Measurements from ENCODE around the gene TFDP2. TPM values are rescaled to one million over a fixed set of nuclear protein-coding genes. Genes with fewer than 3 reads are reported as not detected.
A peak's percentile ranks its signal among the peaks of the same experiment; 100 is the strongest.

The TFDP2 gene
- total RNA-seq, 4 donors from 2014 or later: 38.0 to 95.4 (median 65.4) TPM

- Histone ChIP-seq H3K4me1 (peaks cover 0 to 8% (median 3%) of the 10 kb centered on the region in 4 donors), H3K36me3 (no peaks in the 10 kb centered on the region), H3K27ac (no peak overlapping the region), H3K27me3 (no peaks in the 10 kb centered on the region), H3K4me3 (no peak overlapping the region), H3K9me3 (no peaks in the 10 kb centered on the region)
- TF ChIP-seq CTCF (IDR thresholded peaks at IDR 0.05) (no peak), POLR2A (IDR thresholded peaks at IDR 0.05) (no peak)
- peak in 1 of 3 donors; percentile 41 for DNase-seq
Measured at GRCh38 chr3:141945726-141946485, 203.4 kb downstream of the TFDP2 start.

GRCh38 chr3:141942006-141942405 lies 207.3 kb downstream of the TFDP2 start:
- DNase-seq: peak in 2 of 3 donors; percentile 70 to 86
- peak overlapping the region in 3 of 4 donors; percentile 69 to 96 (median 84) for H3K27ac ChIP-seq
- no peaks in the 10 kb centered on the region for H3K9me3 ChIP-seq
- H3K36me3 ChIP-seq: no peaks in the 10 kb centered on the region
- H3K4me3 ChIP-seq: peak overlapping the region in 1 of 4 donors; percentile 35
- TF ChIP-seq CTCF (IDR thresholded peaks at IDR 0.05) (no peak), POLR2A (IDR thresholded peaks at IDR 0.05) (peak; percentile 21 to 75)
- no peaks in the 10 kb centered on the region for H3K27me3 ChIP-seq
- peaks cover 0 to 26% (median 3%) of the 10 kb centered on the region in 4 donors for H3K4me1 ChIP-seq

- TF ChIP-seq POLR2A (IDR thresholded peaks at IDR 0.05): peak in 1 of 2 donors; percentile 67
- no peak for TF ChIP-seq CTCF (IDR thresholded peaks at IDR 0.05)
- Histone ChIP-seq H3K9me3 (no peaks in the 10 kb centered on the region), H3K27me3 (no peaks in the 10 kb centered on the region), H3K4me1 (peaks cover 0 to 26% (median 3%) of the 10 kb centered on the region in 4 donors), H3K4me3 (peak overlapping the region in 2 of 4 donors; percentile 20 to 35), H3K27ac (peak overlapping the region in 3 of 4 donors; percentile 69 to 96 (median 84)), H3K36me3 (no peaks in the 10 kb centered on the region)
- peak in 2 of 3 donors; percentile 63 to 80 for DNase-seq
Measured at GRCh38 chr3:141941093-141941492, 208.3 kb downstream of the TFDP2 start.

- Histone ChIP-seq H3K27ac (peak overlapping the region in 3 of 4 donors; percentile 69 to 96 (median 84)), H3K36me3 (no peaks in the 10 kb centered on the region), H3K4me3 (peak overlapping the region in 2 of 4 donors; percentile 20 to 35), H3K27me3 (no peaks in the 10 kb centered on the region), H3K9me3 (no peaks in the 10 kb centered on the region), H3K4me1 (peaks cover 0 to 26% (median 3%) of the 10 kb centered on the region in 4 donors)
- TF ChIP-seq CTCF (IDR thresholded peaks at IDR 0.05): peak in 3 of 6 experiments; percentile 38 to 48 (median 41)
- peak in 1 of 2 donors; percentile 50 for TF ChIP-seq POLR2A (IDR thresholded peaks at IDR 0.05)
- peak in 2 of 3 donors; percentile 74 to 77 for DNase-seq
Measured at GRCh38 chr3:141940194-141940776, 209.1 kb downstream of the TFDP2 start.

- DNase-seq: peak in 1 of 3 donors; percentile 37
- TF ChIP-seq POLR2A (IDR thresholded peaks at IDR 0.05): no peak
- TF ChIP-seq CTCF (IDR thresholded peaks at IDR 0.05): no peak
- Histone ChIP-seq H3K27me3 (no peaks in the 10 kb centered on the region), H3K9me3 (no peaks in the 10 kb centered on the region), H3K36me3 (no peaks in the 10 kb centered on the region), H3K4me1 (peaks cover 0 to 26% (median 3%) of the 10 kb centered on the region in 4 donors), H3K27ac (peak overlapping the region in 3 of 4 donors; percentile 69 to 96 (median 84)), H3K4me3 (no peak overlapping the region)
Measured at GRCh38 chr3:141939759-141940158, 209.6 kb downstream of the TFDP2 start.
